H9 (cell line): Measurements from ENCODE around the gene GRID2. TPM values are rescaled to one million over a fixed set of nuclear protein-coding genes. Genes with fewer than 3 reads are reported as not detected.

Experiments
- DNase-seq: peaks from one replicate; pipeline ENCODE4 v3.0.0-alpha.2; 2017
- H2AFZ ChIP-seq: one replicate; pipeline ENCODE4 v1.6.1; 2013; ENCODE audit warnings: mild to moderate bottlenecking, low read length, control low read depth, moderate library complexity
- H2AK5ac ChIP-seq: 2 replicates; pipeline ENCODE4 v1.6.1; 2013; ENCODE audit warnings: low read length, control low read depth, mixed read lengths; ENCODE audit not compliant: insufficient read length
- H2BK120ac ChIP-seq: one replicate; pipeline ENCODE4 v1.6.1; 2013; ENCODE audit warnings: low read depth, mild to moderate bottlenecking, low read length, control low read depth, inconsistent platforms; ENCODE audit not compliant: poor library complexity, severe bottlenecking
- H2BK12ac ChIP-seq: 2 replicates; pipeline ENCODE4 v1.6.1; 2013; ENCODE audit warnings: low read length, control low read depth, mixed read lengths, low read depth; ENCODE audit not compliant: insufficient read length
- H2BK15ac ChIP-seq: 2 replicates; pipeline ENCODE4 v1.6.1; 2013; ENCODE audit warnings: low read depth, low read length, control low read depth
- H2BK20ac ChIP-seq: one replicate; pipeline ENCODE4 v1.6.1; 2013; ENCODE audit warnings: low read depth, mild to moderate bottlenecking, low read length, control low read depth, inconsistent platforms; ENCODE audit not compliant: poor library complexity, severe bottlenecking
- H2BK5ac ChIP-seq: 2 replicates; pipeline ENCODE4 v1.6.1; 2013; ENCODE audit warnings: low read length, control low read depth, mixed read lengths; ENCODE audit not compliant: insufficient read length
- H3K14ac ChIP-seq: 2 replicates; pipeline ENCODE4 v1.6.1; 2013; ENCODE audit warnings: low read length, control low read depth; ENCODE audit not compliant: insufficient read depth
- H3K18ac ChIP-seq: 2 replicates; pipeline ENCODE4 v1.6.1; 2013; ENCODE audit warnings: low read depth, mild to moderate bottlenecking, mixed read lengths, low read length, control low read depth; ENCODE audit not compliant: insufficient read length
- H3K23ac ChIP-seq: 2 replicates; pipeline ENCODE4 v1.6.1; 2013; ENCODE audit warnings: low read length, control low read depth, mixed read lengths, low read depth; ENCODE audit not compliant: insufficient read length
- H3K23me2 ChIP-seq: 2 replicates; pipeline ENCODE4 v1.6.1; 2013; ENCODE audit warnings: low read depth, mild to moderate bottlenecking, mixed read lengths, low read length, control low read depth; ENCODE audit not compliant: insufficient read length, poor library complexity, severe bottlenecking
- H3K27ac ChIP-seq: 2 replicates; pipeline ENCODE4 v1.5.1; 2013; ENCODE audit warnings: low read length, control low read depth, mixed read lengths, low read depth; ENCODE audit not compliant: insufficient read length
- H3K27me3 ChIP-seq: 2 replicates; pipeline ENCODE4 v1.6.1; 2013; ENCODE audit warnings: low read length, control low read depth, inconsistent platforms; ENCODE audit not compliant: insufficient read depth
- H3K4ac ChIP-seq: 2 replicates; pipeline ENCODE4 v1.6.1; 2013; ENCODE audit warnings: low read depth, mild to moderate bottlenecking, control low read depth, inconsistent platforms, low read length, moderate library complexity
- H3K4me1 ChIP-seq: 2 replicates; pipeline ENCODE4 v1.6.1; 2013; ENCODE audit warnings: low read length, control low read depth, inconsistent platforms; ENCODE audit not compliant: insufficient read depth
- H3K4me2 ChIP-seq: 2 replicates; pipeline ENCODE4 v1.6.1; 2013; ENCODE audit warnings: low read length, control low read depth, mixed read lengths; ENCODE audit not compliant: insufficient read length, insufficient read depth
- H3K56ac ChIP-seq: 2 replicates; pipeline ENCODE4 v1.6.1; 2013; ENCODE audit warnings: low read depth, mild to moderate bottlenecking, mixed read lengths, low read length, control low read depth; ENCODE audit not compliant: insufficient read length
- H3K79me1 ChIP-seq: 2 replicates; pipeline ENCODE4 v1.6.1; 2013; ENCODE audit warnings: low read depth, mild to moderate bottlenecking, moderate library complexity, low read length, control low read depth, inconsistent platforms; ENCODE audit not compliant: insufficient read depth, poor library complexity, severe bottlenecking
- H3K79me2 ChIP-seq: 2 replicates; pipeline ENCODE4 v1.6.1; 2013; ENCODE audit warnings: low read length, control low read depth, inconsistent platforms; ENCODE audit not compliant: insufficient read depth
- H3K9ac ChIP-seq: 2 replicates; pipeline ENCODE4 v1.6.1; 2013; ENCODE audit warnings: low read length, control low read depth, mixed read lengths; ENCODE audit not compliant: insufficient read length; ENCODE audit errors: extremely low read depth
- H3K9me3 ChIP-seq: one replicate; pipeline ENCODE4 v1.6.1; 2013; ENCODE audit warnings: low read depth, low read length, inconsistent platforms; ENCODE audit not compliant: control insufficient read depth
- H3T11ph ChIP-seq: one replicate; pipeline ENCODE4 v1.6.1; 2013; ENCODE audit warnings: mild to moderate bottlenecking, low read length, control low read depth, inconsistent platforms
- H4K20me1 ChIP-seq: one replicate; pipeline ENCODE4 v1.6.1; 2013; ENCODE audit not compliant: control insufficient read depth, insufficient read length, insufficient read depth
- H4K5ac ChIP-seq: 2 replicates; pipeline ENCODE4 v1.6.1; 2013; ENCODE audit warnings: low read depth, mild to moderate bottlenecking, mixed read lengths, low read length, control low read depth; ENCODE audit not compliant: insufficient read length
- H4K8ac ChIP-seq: replicated peaks from 2 replicates; pipeline ENCODE4 v1.6.1; 2013; ENCODE audit warnings: low read length, control low read depth, mixed read lengths, low read depth; ENCODE audit not compliant: insufficient read length
- H4K91ac ChIP-seq: 2 replicates; pipeline ENCODE4 v1.6.1; 2013; ENCODE audit warnings: low read depth, mild to moderate bottlenecking, moderate library complexity, mixed read lengths, low read length, control low read depth; ENCODE audit not compliant: insufficient read length
- H3K27ac Mint-ChIP-seq, 3 experiments: 2 replicates in 2 of 3; 3 replicates in 1 of 3; pipeline ENCODE4 v1.8.0; 2020 to 2021; ENCODE audit warnings: mixed read lengths in 3 of 3, mild to moderate bottlenecking in 1 of 3, moderate library complexity in 1 of 3
- H3K27me3 Mint-ChIP-seq: 2 replicates; pipeline ENCODE4 v1.8.0; 2021; ENCODE audit warnings: low read depth, mild to moderate bottlenecking, moderate library complexity, mixed read lengths
- H3K36me3 Mint-ChIP-seq, 3 experiments: 2 replicates in 2 of 3; 3 replicates in 1 of 3; pipeline ENCODE4 v1.8.0; 2020 to 2021; ENCODE audit warnings: low read depth in 3 of 3, mixed read lengths in 3 of 3; ENCODE audit not compliant: insufficient read depth in 1 of 3
- H3K4me1 Mint-ChIP-seq, 2 experiments: 2 replicates each; pipeline ENCODE4 v1.8.0; 2020; ENCODE audit warnings: mixed read lengths in 2 of 2
- H3K4me3 Mint-ChIP-seq, 2 experiments: 2 replicates in 1 of 2; 3 replicates in 1 of 2; pipeline ENCODE4 v1.8.0; 2020 to 2021; ENCODE audit warnings: mild to moderate bottlenecking in 2 of 2, mixed read lengths in 2 of 2, moderate library complexity in 1 of 2
- H3K9me3 Mint-ChIP-seq, 2 experiments: 2 replicates in 1 of 2; 3 replicates in 1 of 2; pipeline ENCODE4 v1.8.0; 2020; ENCODE audit warnings: mild to moderate bottlenecking in 2 of 2, mixed read lengths in 2 of 2, moderate library complexity in 1 of 2
- CTCF ChIP-seq: fragments of 200-600 bp; sonication (generic); conservative IDR thresholded peaks from 3 replicates; pipeline ENCODE4 v1.8.0; 2021; ENCODE audit warnings: antibody characterized with exemption, mild to moderate bottlenecking
- WGBS: extraction: QIAGEN DNeasy Blood & Tissue Kit; methylation state at CpG from one replicate; pipeline ENCODE4 v1.1.7; 2013; ENCODE audit warnings: missing lambda C conversion rate, low lambda C conversion rate, mixed read lengths; ENCODE audit not compliant: insufficient read length; ENCODE audit errors: extremely low coverage; 5-methylcytosine and 5-hydroxymethylcytosine counted together
- total RNA-seq: library from RNA; stranded (reverse); gene quantifications from 2 replicates; pipeline ENCODE4 v1.2.1, GENCODE V29; 2021

The GRID2 gene
- total RNA-seq, 1 experiment from 2014 or later, result 21.8 TPM

GRCh38 chr4:92307181-92307580, 3.4 kb downstream of the GRID2 start:
- Histone ChIP-seq H3K14ac (no peak overlapping the region), H3K4me1 (peaks cover 4% of the 10 kb centered on the region; the same call in 1 of the 2 replicates), H2BK5ac (no peak overlapping the region), H2BK120ac (no peak overlapping the region), H3K23ac (no peak overlapping the region), H4K20me1 (no peaks in the 10 kb centered on the region), H3K9ac (no peak overlapping the region), H3K27ac (no peak overlapping the region), H3K4me2 (no peak overlapping the region), H2BK15ac (no peak overlapping the region), H3K9me3 (no peaks in the 10 kb centered on the region), H3K56ac (no peak overlapping the region), H3K18ac (no peak overlapping the region), H4K8ac (no peak overlapping the region), H3K23me2 (peaks cover 24% of the 10 kb centered on the region), H2AFZ (no peak overlapping the region), H2AK5ac (no peak overlapping the region), H2BK20ac (no peak overlapping the region), H3K79me2 (no peaks in the 10 kb centered on the region; the same call in 1 of the 2 replicates), H4K91ac (no peak overlapping the region), H3K4ac (no peak overlapping the region), H3K79me1 (no peaks in the 10 kb centered on the region), H3K27me3 (no peaks in the 10 kb centered on the region), H2BK12ac (no peak overlapping the region), H4K5ac (no peak overlapping the region), H3T11ph (no peak overlapping the region)
- H3K4me1 Mint-ChIP-seq, result peaks cover 34 to 36% of the 10 kb centered on the region in 2 experiments
- H3K36me3 Mint-ChIP-seq, result no peaks in the 10 kb centered on the region; a peak in 2 of 7 replicates
- no CpG with 5 or more reads among the region's 2 CpGs for WGBS
- no peaks in the 10 kb centered on the region for H3K27me3 Mint-ChIP-seq
- H3K27ac Mint-ChIP-seq, result no peak overlapping the region
- DNase-seq, result no peak
- no peak for TF ChIP-seq CTCF
- no peaks in the 10 kb centered on the region for H3K9me3 Mint-ChIP-seq
- peak overlapping the region; percentile 1 to 74; a peak in 4 of 5 replicates for H3K4me3 Mint-ChIP-seq
